ENCODE measurements around the gene MYD88.
A peak's percentile ranks its signal among the peaks of the same experiment; 100 is the strongest.

MYD88 gene

GRCh38 chr3:38136777-38137614 is 1.5 kb upstream of the MYD88 start, which contains the start of gene ACAA1:
ACAA1 (minus strand) TSS chr3:38137127; CDS start chr3:38137035, 92 bp downstream.
- peaks cover 6% of the 10 kb centered on the region for H3K36me3 ChIP-seq (ENCODE audit: control insufficient read depth, insufficient read depth, low read length)
- peak; percentile 99 for DNase-seq (ENCODE audit: low read depth, low spot score)
- H3K27me3 ChIP-seq (ENCODE audit: control insufficient read depth, insufficient read depth, low read length), result no peaks in the 10 kb centered on the region
- H3K4me1 ChIP-seq (ENCODE audit: control insufficient read depth, insufficient read depth, low read length), result peaks cover 4% of the 10 kb centered on the region; the same call in 1 of the 2 replicates
- no peaks in the 10 kb centered on the region for H3K9me3 ChIP-seq (ENCODE audit: control insufficient read depth, insufficient read depth, low read length)
- H3K27ac ChIP-seq (ENCODE audit: low read length), result no peak within 1 kb of the TSS
- peak within 1 kb of the TSS; percentile 99 for H3K4me3 ChIP-seq (ENCODE audit: low read length)
- WGBS (ENCODE audit: insufficient coverage, insufficient read length), result no CpG with 5 or more reads among the region's 66 CpGs

- H3K27me3 ChIP-seq (ENCODE audit: control insufficient read depth, insufficient read depth, low read length), result no peaks in the 10 kb centered on the region
- H3K4me3 ChIP-seq (ENCODE audit: low read length), result peak overlapping the region; percentile 76; the same call in 1 of the 2 replicates
- DNase-seq (ENCODE audit: low read depth, low spot score), result no peak
- peaks cover 4% of the 10 kb centered on the region; the same call in 1 of the 2 replicates for H3K4me1 ChIP-seq (ENCODE audit: control insufficient read depth, insufficient read depth, low read length)
- no peaks in the 10 kb centered on the region for H3K9me3 ChIP-seq (ENCODE audit: control insufficient read depth, insufficient read depth, low read length)
- H3K27ac ChIP-seq (ENCODE audit: low read length), result no peak overlapping the region
- peaks cover 6% of the 10 kb centered on the region for H3K36me3 ChIP-seq (ENCODE audit: control insufficient read depth, insufficient read depth, low read length)
- whole genome bisulfite sequencing (ENCODE audit: insufficient coverage, insufficient read length), result no CpG with 5 or more reads among the region's 22 CpGs
Measured at GRCh38 chr3:38137615-38138348, 679 bp upstream of the MYD88 start.

DNA sequence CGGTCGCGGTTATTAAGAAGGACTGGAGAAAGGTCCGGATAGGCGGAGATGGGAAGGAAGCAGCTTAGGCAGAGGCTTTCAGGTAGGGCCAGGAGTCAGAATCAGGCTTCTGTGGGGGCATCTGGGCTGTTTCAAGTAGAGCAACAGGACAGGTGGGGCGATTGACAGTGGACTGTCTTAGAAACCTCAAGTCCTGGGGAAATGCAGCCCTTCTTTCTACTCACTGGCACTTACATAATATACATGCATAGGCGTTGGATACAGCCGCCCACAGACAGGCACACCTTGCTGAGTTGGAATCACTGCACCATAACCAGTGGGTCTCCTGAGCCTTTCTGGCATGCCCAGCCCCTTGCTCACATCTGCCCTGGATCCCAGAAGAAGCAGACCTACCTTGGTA is 730 bp downstream of the MYD88 start:
- H3K4me1 ChIP-seq (ENCODE audit: control insufficient read depth, insufficient read depth, low read length), result peaks cover 4% of the 10 kb centered on the region; the same call in 1 of the 2 replicates
- peak overlapping the region; percentile 76; the same call in 1 of the 2 replicates for H3K4me3 ChIP-seq (ENCODE audit: low read length)
- H3K36me3 ChIP-seq (ENCODE audit: control insufficient read depth, insufficient read depth, low read length), result peaks cover 6% of the 10 kb centered on the region; the same call in 1 of the 2 replicates
- DNase-seq (ENCODE audit: low read depth, low spot score), result no peak
- H3K27me3 ChIP-seq (ENCODE audit: control insufficient read depth, insufficient read depth, low read length), result no peaks in the 10 kb centered on the region
- no peak overlapping the region for H3K27ac ChIP-seq (ENCODE audit: low read length)
- no peaks in the 10 kb centered on the region for H3K9me3 ChIP-seq (ENCODE audit: control insufficient read depth, insufficient read depth, low read length)
- no CpG with 5 or more reads among the region's 8 CpGs for WGBS (ENCODE audit: insufficient coverage, insufficient read length)

- Histone ChIP-seq H3K9me3 (ENCODE audit: control insufficient read depth, insufficient read depth, low read length) (no peaks in the 10 kb centered on the region), H3K36me3 (ENCODE audit: control insufficient read depth, insufficient read depth, low read length) (peaks cover 6% of the 10 kb centered on the region; the same call in 1 of the 2 replicates), H3K27me3 (ENCODE audit: control insufficient read depth, insufficient read depth, low read length) (no peaks in the 10 kb centered on the region), H3K4me1 (ENCODE audit: control insufficient read depth, insufficient read depth, low read length) (peaks cover 4% of the 10 kb centered on the region; the same call in 1 of the 2 replicates), H3K27ac (ENCODE audit: low read length) (no peak overlapping the region), H3K4me3 (ENCODE audit: low read length) (peak overlapping the region; percentile 76; the same call in 1 of the 2 replicates)
- no CpG with 5 or more reads among the region's 7 CpGs for WGBS (ENCODE audit: insufficient coverage, insufficient read length)
- DNase-seq (ENCODE audit: low read depth, low spot score), result no peak
Measured at GRCh38 chr3:38139652-38140051, 1.2 kb downstream of the MYD88 start.

GRCh38 chr3:38140326-38141172 is 2.1 kb downstream of the MYD88 start:
- Histone ChIP-seq H3K4me1 (ENCODE audit: control insufficient read depth, insufficient read depth, low read length) (peaks cover 4% of the 10 kb centered on the region; the same call in 1 of the 2 replicates), H3K36me3 (ENCODE audit: control insufficient read depth, insufficient read depth, low read length) (peaks cover 6% of the 10 kb centered on the region; the same call in 1 of the 2 replicates), H3K4me3 (ENCODE audit: low read length) (no peak overlapping the region), H3K27ac (ENCODE audit: low read length) (no peak overlapping the region), H3K9me3 (ENCODE audit: control insufficient read depth, insufficient read depth, low read length) (no peaks in the 10 kb centered on the region), H3K27me3 (ENCODE audit: control insufficient read depth, insufficient read depth, low read length) (no peaks in the 10 kb centered on the region)
- no CpG with 5 or more reads among the region's 13 CpGs for WGBS (ENCODE audit: insufficient coverage, insufficient read length)
- DNase-seq (ENCODE audit: low read depth, low spot score), result no peak

- Histone ChIP-seq H3K27me3 (ENCODE audit: control insufficient read depth, insufficient read depth, low read length) (no peaks in the 10 kb centered on the region), H3K27ac (ENCODE audit: low read length) (no peak overlapping the region), H3K36me3 (ENCODE audit: control insufficient read depth, insufficient read depth, low read length) (peaks cover 6% of the 10 kb centered on the region; the same call in 1 of the 2 replicates), H3K4me1 (ENCODE audit: control insufficient read depth, insufficient read depth, low read length) (peaks cover 4% of the 10 kb centered on the region; the same call in 1 of the 2 replicates), H3K4me3 (ENCODE audit: low read length) (no peak overlapping the region), H3K9me3 (ENCODE audit: control insufficient read depth, insufficient read depth, low read length) (no peaks in the 10 kb centered on the region)
- DNase-seq (ENCODE audit: low read depth, low spot score), result no peak
- no CpG with 5 or more reads among the region's 7 CpGs for WGBS (ENCODE audit: insufficient coverage, insufficient read length)
Measured at GRCh38 chr3:38141173-38141951, 2.9 kb downstream of the MYD88 start.

GRCh38 chr3:38141952-38142273 is 3.5 kb downstream of the MYD88 start:
- DNase-seq (ENCODE audit: low read depth, low spot score), result no peak
- Histone ChIP-seq H3K27ac (ENCODE audit: low read length) (no peak overlapping the region), H3K36me3 (ENCODE audit: control insufficient read depth, insufficient read depth, low read length) (peaks cover 6% of the 10 kb centered on the region; the same call in 1 of the 2 replicates)

GRCh38 chr3:38142959-38143358 is 4.5 kb downstream of the MYD88 start:
- H3K36me3 ChIP-seq (ENCODE audit: control insufficient read depth, insufficient read depth, low read length), result peaks cover 6% of the 10 kb centered on the region; the same call in 1 of the 2 replicates
- no peak for DNase-seq (ENCODE audit: low read depth, low spot score)
- WGBS (ENCODE audit: insufficient coverage, insufficient read length), result no CpG with 5 or more reads among the region's 1 CpG
- H3K27me3 ChIP-seq (ENCODE audit: control insufficient read depth, insufficient read depth, low read length), result no peaks in the 10 kb centered on the region
- no peak overlapping the region for H3K4me3 ChIP-seq (ENCODE audit: low read length)
- H3K4me1 ChIP-seq (ENCODE audit: control insufficient read depth, insufficient read depth, low read length), result peaks cover 2% of the 10 kb centered on the region; the same call in 1 of the 2 replicates
- no peak overlapping the region for H3K27ac ChIP-seq (ENCODE audit: low read length)
- no peaks in the 10 kb centered on the region for H3K9me3 ChIP-seq (ENCODE audit: control insufficient read depth, insufficient read depth, low read length)

More at GRCh38 chr3:38141952-38142273, 3.5 kb downstream of the MYD88 start:
- peaks cover 4% of the 10 kb centered on the region; the same call in 1 of the 2 replicates for H3K4me1 ChIP-seq (ENCODE audit: control insufficient read depth, insufficient read depth, low read length)
- no CpG with 5 or more reads among the region's 2 CpGs for WGBS (ENCODE audit: insufficient coverage, insufficient read length)
- H3K27me3 ChIP-seq (ENCODE audit: control insufficient read depth, insufficient read depth, low read length), result no peaks in the 10 kb centered on the region
- no peak overlapping the region for H3K4me3 ChIP-seq (ENCODE audit: low read length)
- no peaks in the 10 kb centered on the region for H3K9me3 ChIP-seq (ENCODE audit: control insufficient read depth, insufficient read depth, low read length)

DNA sequence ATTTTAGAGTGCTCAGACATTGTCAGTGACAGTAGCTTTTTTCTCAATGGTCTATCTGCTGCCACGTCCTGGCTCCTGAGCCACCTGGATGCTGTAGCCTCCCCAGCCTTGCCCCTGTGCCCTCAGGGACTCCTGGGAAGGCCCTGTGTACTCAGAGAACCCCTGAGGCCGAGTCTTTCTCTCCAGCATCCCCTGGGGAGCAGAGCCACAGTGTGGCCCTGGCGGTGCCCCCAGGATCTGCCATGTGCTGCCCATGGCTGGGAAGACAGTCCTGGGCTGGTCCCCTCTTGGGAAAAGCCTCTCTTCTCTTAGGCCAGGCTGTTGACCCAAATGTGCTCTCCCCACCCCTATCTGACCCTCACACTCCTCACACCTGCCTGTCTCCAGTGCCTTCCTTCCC is 5.0 kb downstream of the MYD88 start:
- no peaks in the 10 kb centered on the region for H3K9me3 ChIP-seq (ENCODE audit: control insufficient read depth, insufficient read depth, low read length)
- no peak for DNase-seq (ENCODE audit: low read depth, low spot score)
- H3K27ac ChIP-seq (ENCODE audit: low read length), result no peak overlapping the region
- no peak overlapping the region for H3K4me3 ChIP-seq (ENCODE audit: low read length)
- peaks cover 2% of the 10 kb centered on the region; the same call in 1 of the 2 replicates for H3K4me1 ChIP-seq (ENCODE audit: control insufficient read depth, insufficient read depth, low read length)
- WGBS (ENCODE audit: insufficient coverage, insufficient read length), result no CpG with 5 or more reads among the region's 3 CpGs
- no peaks in the 10 kb centered on the region for H3K27me3 ChIP-seq (ENCODE audit: control insufficient read depth, insufficient read depth, low read length)
- H3K36me3 ChIP-seq (ENCODE audit: control insufficient read depth, insufficient read depth, low read length), result peaks cover 6% of the 10 kb centered on the region; the same call in 1 of the 2 replicates

Measured in iPS DF 6.9 (cell line).